Occipital lobe (tissue), 2 donors: ENCODE data around the gene EDEM3. TPM values are rescaled to one million over a fixed set of nuclear protein-coding genes. Genes with fewer than 3 reads are reported as not detected.
"Not testable (repeated sequence)": the region's sequence is repeated elsewhere in the genome, so short reads cannot be mapped to it uniquely, and the experiment has no call there.

Experiments used
- DNase-seq: peaks from one replicate; lab custom pipeline; 2025; lab: John Stamatoyannopoulos, UW
- total RNA-seq: library from RNA; depleted of rRNA; stranded (reverse); fragments of >200 nt; gene quantifications from one replicate; pipeline ENCODE4 v1.2.3, GENCODE V29; 2014

Gene EDEM3
- 82.8 TPM for total RNA-seq

GRCh38 chr1:184754476-184755225 lies at the start of gene EDEM3:
EDEM3 (minus strand) TSS chr1:184754858; CDS start chr1:184754646, 212 bp downstream.
- DNase-seq, result peak; percentile 100

GRCh38 chr1:184804220-184804619 lies 49.6 kb upstream of the EDEM3 start:
- no peak for DNase-seq

GRCh38 chr1:184803180-184803492 lies 48.5 kb upstream of the EDEM3 start:
- no peak for DNase-seq

GRCh38 chr1:184802354-184803179 lies 47.9 kb upstream of the EDEM3 start:
- no peak for DNase-seq

GRCh38 chr1:184801503-184801902 lies 46.8 kb upstream of the EDEM3 start:
- DNase-seq, result no peak

GRCh38 chr1:184800876-184801275 lies 46.2 kb upstream of the EDEM3 start:
- DNase-seq, result no peak

GRCh38 chr1:184793967-184794366 lies 39.3 kb upstream of the EDEM3 start:
- no peak for DNase-seq

GRCh38 chr1:184792450-184792969 lies 37.9 kb upstream of the EDEM3 start:
- DNase-seq, result peak; percentile 39

GRCh38 chr1:184791550-184791900 lies 36.9 kb upstream of the EDEM3 start:
- no peak for DNase-seq

- DNase-seq, result no peak
Measured at GRCh38 chr1:184790642-184791549, 36.2 kb upstream of the EDEM3 start.

GRCh38 chr1:184789884-184790283 lies 35.2 kb upstream of the EDEM3 start:
- DNase-seq, result no peak

- DNase-seq, result no peak
Measured at GRCh38 chr1:184788970-184789369, 34.3 kb upstream of the EDEM3 start.

GRCh38 chr1:184785529-184785928 lies 30.9 kb upstream of the EDEM3 start:
- no peak for DNase-seq

GRCh38 chr1:184783723-184784122 lies 29.1 kb upstream of the EDEM3 start:
- DNase-seq, result not testable (repeated sequence)

- no peak for DNase-seq
Measured at GRCh38 chr1:184781941-184782340, 27.3 kb upstream of the EDEM3 start.

GRCh38 chr1:184775885-184776284 lies 21.2 kb upstream of the EDEM3 start:
- no peak for DNase-seq

GRCh38 chr1:184775329-184775728 lies 20.7 kb upstream of the EDEM3 start:
- no peak for DNase-seq

GRCh38 chr1:184773762-184774320 lies 19.2 kb upstream of the EDEM3 start:
- DNase-seq, result no peak

- no peak for DNase-seq
Measured at GRCh38 chr1:184771190-184771691, 16.6 kb upstream of the EDEM3 start.

- DNase-seq, result no peak
Measured at GRCh38 chr1:184770181-184770979, 15.7 kb upstream of the EDEM3 start.
